Smooth muscle cell (in vitro differentiated cells): Measurements from ENCODE around the gene COL9A3. TPM values are rescaled to one million over a fixed set of nuclear protein-coding genes. Genes with fewer than 3 reads are reported as not detected.

Source experiments
- DNase-seq: peaks from one replicate; lab custom pipeline; 2025; ENCODE audit not compliant: unreplicated experiment; lab: John Stamatoyannopoulos, UW
- H2AFZ ChIP-seq: fragments of 200-600 bp; sonication (generic); 2 replicates; pipeline ENCODE4 v1.6.0; 2016; ENCODE audit warnings: antibody characterized with exemption, low read depth, mild to moderate bottlenecking
- H3F3A ChIP-seq: fragments of 200-600 bp; sonication (generic); 2 replicates; pipeline ENCODE4 v1.6.0; 2017; ENCODE audit warnings: antibody characterized with exemption, low read depth
- H3K27ac ChIP-seq: fragments of 200-600 bp; sonication (generic); 2 replicates; pipeline ENCODE4 v1.5.1; 2016; ENCODE audit warnings: low read depth, mild to moderate bottlenecking
- H3K27me3 ChIP-seq: fragments of 200-600 bp; sonication (generic); 2 replicates; pipeline ENCODE4 v1.6.1; 2016; ENCODE audit warnings: low read depth, mild to moderate bottlenecking
- H3K36me3 ChIP-seq: fragments of 200-600 bp; sonication (generic); 2 replicates; pipeline ENCODE4 v1.5.1; 2016; ENCODE audit warnings: low read depth
- H3K4me1 ChIP-seq: fragments of 200-600 bp; sonication (generic); 2 replicates; pipeline ENCODE4 v1.5.1; 2016; ENCODE audit warnings: low read depth
- H3K4me2 ChIP-seq: fragments of 200-600 bp; sonication (generic); 2 replicates; pipeline ENCODE4 v1.6.0; 2016; ENCODE audit warnings: mild to moderate bottlenecking
- H3K4me3 ChIP-seq: fragments of 200-600 bp; sonication (generic); 2 replicates; pipeline ENCODE4 v1.5.1; 2016; ENCODE audit warnings: mild to moderate bottlenecking
- H3K79me2 ChIP-seq: fragments of 200-600 bp; sonication (generic); 2 replicates; pipeline ENCODE4 v1.6.0; 2016; ENCODE audit warnings: low read depth, mild to moderate bottlenecking
- H3K9ac ChIP-seq: fragments of 200-600 bp; sonication (generic); 2 replicates; pipeline ENCODE4 v1.6.0; 2016; ENCODE audit warnings: low read depth
- H3K9me3 ChIP-seq: fragments of 200-600 bp; sonication (generic); replicated peaks from 2 replicates; pipeline ENCODE4 v1.5.1; 2016; ENCODE audit warnings: low read depth
- H4K20me1 ChIP-seq: fragments of 200-600 bp; sonication (generic); 2 replicates; pipeline ENCODE4 v1.6.0; 2016; ENCODE audit warnings: low read depth
- WGBS: methylation state at CpG from one replicate; pipeline ENCODE4 v1.1.7; 2016; ENCODE audit warnings: low lambda C conversion rate; 5-methylcytosine and 5-hydroxymethylcytosine counted together
- polyA plus RNA-seq: library from polyadenylated mRNA; unstranded; fragments of >200 nt; fragmentation: Nextera tagmentation; extraction: Ambion mirVana; gene quantifications from 2 replicates; pipeline ENCODE4 v1.2.1, GENCODE V29; 2016
- total RNA-seq: library from RNA; depleted of rRNA; stranded (reverse); fragments of >200 nt; gene quantifications from 2 replicates; pipeline ENCODE4 v1.2.3, GENCODE V29; 2014
- TF ChIP-seq, protein P1 (sequence below): fragments of 200-600 bp; sonication (generic); IDR thresholded peaks from 2 replicates; pipeline ENCODE4 v1.5.1; 2017; ENCODE audit warnings: borderline replicate concordance, mild to moderate bottlenecking, antibody characterized with exemption; ENCODE audit not compliant: insufficient read depth, poor library complexity, severe bottlenecking

COL9A3 gene
- total and polyA plus RNA-seq, 2 experiments from 2014 or later: 23.0 to 77.4 TPM

DNA sequence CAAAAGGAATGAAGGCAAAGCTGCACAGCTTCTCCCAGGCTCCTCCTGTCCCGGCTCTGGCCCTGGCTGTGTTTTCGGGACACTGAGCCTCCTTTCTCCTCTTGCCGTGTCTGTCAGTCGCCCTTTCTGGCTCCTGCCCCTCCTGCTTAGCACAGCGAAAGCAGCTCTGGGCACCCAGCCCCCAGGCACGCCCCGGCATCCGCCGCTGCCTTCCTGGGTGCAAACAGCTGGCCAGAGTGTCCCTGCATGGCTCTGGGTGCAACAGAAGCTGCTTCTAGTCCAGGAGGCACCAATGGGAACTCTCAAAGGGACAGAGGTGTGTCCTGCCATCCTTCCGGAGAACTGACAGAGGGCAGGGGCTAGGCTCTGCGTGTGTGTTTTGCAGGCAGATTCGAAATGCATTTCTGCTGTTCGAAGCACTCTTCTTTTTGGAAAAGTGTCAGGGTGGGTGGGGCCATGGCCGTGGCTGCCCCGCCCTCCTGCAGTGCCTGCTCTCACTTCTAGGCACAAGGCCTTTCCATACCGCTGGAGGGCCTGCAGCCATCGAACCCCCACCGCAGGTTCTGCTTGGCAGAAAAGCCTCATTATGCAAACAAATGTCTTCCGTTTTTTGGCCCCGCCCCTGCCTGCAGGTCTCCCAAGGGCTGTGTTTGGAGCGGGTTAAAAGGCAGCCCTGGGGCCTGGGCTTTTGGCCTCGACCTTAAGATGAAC is 15.5 kb downstream of the COL9A3 start:
- H2AFZ ChIP-seq: no peak overlapping the region
- no peaks in the 10 kb centered on the region for H3K79me2 ChIP-seq
- no peak overlapping the region for H3K4me3 ChIP-seq
- H4K20me1 ChIP-seq: no peaks in the 10 kb centered on the region
- WGBS: 73% methylated on average over 21 of the region's 22 CpGs
- H3K36me3 ChIP-seq: no peaks in the 10 kb centered on the region
- no peak overlapping the region for H3K9ac ChIP-seq
- no peaks in the 10 kb centered on the region for H3K4me1 ChIP-seq
- H3K27me3 ChIP-seq: no peaks in the 10 kb centered on the region
- no peaks in the 10 kb centered on the region for H3K9me3 ChIP-seq
- DNase-seq: no peak
- no peak overlapping the region for H3K27ac ChIP-seq
- TF ChIP-seq, protein P1, sequence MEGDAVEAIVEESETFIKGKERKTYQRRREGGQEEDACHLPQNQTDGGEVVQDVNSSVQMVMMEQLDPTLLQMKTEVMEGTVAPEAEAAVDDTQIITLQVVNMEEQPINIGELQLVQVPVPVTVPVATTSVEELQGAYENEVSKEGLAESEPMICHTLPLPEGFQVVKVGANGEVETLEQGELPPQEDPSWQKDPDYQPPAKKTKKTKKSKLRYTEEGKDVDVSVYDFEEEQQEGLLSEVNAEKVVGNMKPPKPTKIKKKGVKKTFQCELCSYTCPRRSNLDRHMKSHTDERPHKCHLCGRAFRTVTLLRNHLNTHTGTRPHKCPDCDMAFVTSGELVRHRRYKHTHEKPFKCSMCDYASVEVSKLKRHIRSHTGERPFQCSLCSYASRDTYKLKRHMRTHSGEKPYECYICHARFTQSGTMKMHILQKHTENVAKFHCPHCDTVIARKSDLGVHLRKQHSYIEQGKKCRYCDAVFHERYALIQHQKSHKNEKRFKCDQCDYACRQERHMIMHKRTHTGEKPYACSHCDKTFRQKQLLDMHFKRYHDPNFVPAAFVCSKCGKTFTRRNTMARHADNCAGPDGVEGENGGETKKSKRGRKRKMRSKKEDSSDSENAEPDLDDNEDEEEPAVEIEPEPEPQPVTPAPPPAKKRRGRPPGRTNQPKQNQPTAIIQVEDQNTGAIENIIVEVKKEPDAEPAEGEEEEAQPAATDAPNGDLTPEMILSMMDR: no peak
- no peaks in the 10 kb centered on the region for H3F3A ChIP-seq
- no peak overlapping the region for H3K4me2 ChIP-seq

DNA sequence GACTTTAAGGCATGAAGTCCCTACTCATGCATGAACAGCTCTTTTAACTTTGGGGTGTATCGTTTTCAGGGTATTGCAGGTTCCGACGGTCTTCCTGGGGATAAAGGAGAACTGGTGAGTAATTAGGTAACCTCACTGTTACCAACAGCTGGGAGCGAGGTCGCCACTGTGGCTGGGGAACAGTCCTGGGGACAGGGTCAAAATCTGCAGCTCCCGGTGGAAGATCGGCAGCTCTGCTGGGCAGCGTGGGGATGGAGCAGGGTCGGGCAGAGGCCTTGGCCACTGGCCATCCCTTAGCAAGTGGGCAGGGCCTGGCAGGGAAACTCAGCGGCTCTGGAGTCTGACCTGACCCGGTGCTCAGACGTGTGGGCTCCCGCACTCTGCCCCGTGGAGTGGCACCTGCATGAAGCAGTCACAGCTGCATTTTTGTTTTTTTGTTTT is 16.1 kb downstream of the COL9A3 start:
- no peaks in the 10 kb centered on the region for H4K20me1 ChIP-seq
- no peak overlapping the region for H2AFZ ChIP-seq
- H3K36me3 ChIP-seq: no peaks in the 10 kb centered on the region
- no peak overlapping the region for H3K9ac ChIP-seq
- H3F3A ChIP-seq: no peaks in the 10 kb centered on the region
- no peaks in the 10 kb centered on the region for H3K27me3 ChIP-seq
- H3K79me2 ChIP-seq: no peaks in the 10 kb centered on the region
- H3K27ac ChIP-seq: no peak overlapping the region
- no peaks in the 10 kb centered on the region for H3K4me1 ChIP-seq
- TF ChIP-seq, protein P1: no peak
- H3K4me3 ChIP-seq: no peak overlapping the region
- H3K9me3 ChIP-seq: no peaks in the 10 kb centered on the region
- DNase-seq: no peak
- no peak overlapping the region for H3K4me2 ChIP-seq
- 93% methylated on average over 14 of the region's 14 CpGs for WGBS

DNA sequence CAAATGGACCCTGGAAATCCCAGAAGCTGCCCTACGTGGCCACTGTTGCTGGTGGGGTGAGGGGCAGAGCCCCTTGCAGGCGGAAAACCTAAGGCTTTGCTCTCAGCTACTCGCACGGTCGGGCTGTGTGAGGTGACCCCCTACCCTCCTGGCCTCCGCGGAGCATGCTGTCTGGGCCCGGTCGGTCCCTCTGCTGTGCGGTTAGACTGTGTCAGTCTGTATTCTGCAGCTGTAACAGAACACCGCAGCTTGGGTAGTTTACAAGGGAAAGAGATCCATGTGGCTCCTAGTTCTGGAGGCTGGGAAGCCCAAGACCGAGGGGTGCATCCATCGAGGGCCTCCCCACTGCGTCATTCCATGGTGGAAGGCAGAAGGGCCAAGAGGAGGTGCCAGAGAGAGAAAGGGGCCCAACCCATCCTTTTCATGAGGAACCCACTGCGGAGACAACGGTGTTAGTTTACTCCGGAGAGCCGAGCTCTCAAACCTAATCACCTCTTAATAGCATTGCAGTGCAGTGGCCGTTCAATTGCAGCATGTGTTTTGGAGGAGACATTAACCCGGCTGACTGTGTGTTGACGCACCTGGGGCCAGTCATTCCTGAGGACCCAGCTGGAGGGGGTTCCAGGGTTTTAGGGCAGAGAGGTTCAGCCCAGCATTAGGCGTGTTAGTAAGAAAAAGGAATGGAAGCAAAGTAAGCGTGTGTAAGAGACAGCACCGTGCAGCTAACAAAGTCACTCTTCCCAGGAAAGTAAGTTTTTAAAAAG is 18.3 kb downstream of the COL9A3 start:
- TF ChIP-seq, protein P1: no peak
- Histone ChIP-seq H3K4me2 (no peak overlapping the region), H3F3A (no peaks in the 10 kb centered on the region), H4K20me1 (no peaks in the 10 kb centered on the region), H3K79me2 (no peaks in the 10 kb centered on the region), H3K27ac (no peak overlapping the region), H3K36me3 (no peaks in the 10 kb centered on the region), H3K27me3 (no peaks in the 10 kb centered on the region), H2AFZ (no peak overlapping the region), H3K9ac (no peak overlapping the region), H3K4me3 (no peak overlapping the region), H3K9me3 (no peaks in the 10 kb centered on the region), H3K4me1 (no peaks in the 10 kb centered on the region)
- DNase-seq: no peak
- WGBS: 95% methylated on average over 24 of the region's 24 CpGs
